ENCODE results near the gene AFAP1.

AFAP1 gene, protein sequence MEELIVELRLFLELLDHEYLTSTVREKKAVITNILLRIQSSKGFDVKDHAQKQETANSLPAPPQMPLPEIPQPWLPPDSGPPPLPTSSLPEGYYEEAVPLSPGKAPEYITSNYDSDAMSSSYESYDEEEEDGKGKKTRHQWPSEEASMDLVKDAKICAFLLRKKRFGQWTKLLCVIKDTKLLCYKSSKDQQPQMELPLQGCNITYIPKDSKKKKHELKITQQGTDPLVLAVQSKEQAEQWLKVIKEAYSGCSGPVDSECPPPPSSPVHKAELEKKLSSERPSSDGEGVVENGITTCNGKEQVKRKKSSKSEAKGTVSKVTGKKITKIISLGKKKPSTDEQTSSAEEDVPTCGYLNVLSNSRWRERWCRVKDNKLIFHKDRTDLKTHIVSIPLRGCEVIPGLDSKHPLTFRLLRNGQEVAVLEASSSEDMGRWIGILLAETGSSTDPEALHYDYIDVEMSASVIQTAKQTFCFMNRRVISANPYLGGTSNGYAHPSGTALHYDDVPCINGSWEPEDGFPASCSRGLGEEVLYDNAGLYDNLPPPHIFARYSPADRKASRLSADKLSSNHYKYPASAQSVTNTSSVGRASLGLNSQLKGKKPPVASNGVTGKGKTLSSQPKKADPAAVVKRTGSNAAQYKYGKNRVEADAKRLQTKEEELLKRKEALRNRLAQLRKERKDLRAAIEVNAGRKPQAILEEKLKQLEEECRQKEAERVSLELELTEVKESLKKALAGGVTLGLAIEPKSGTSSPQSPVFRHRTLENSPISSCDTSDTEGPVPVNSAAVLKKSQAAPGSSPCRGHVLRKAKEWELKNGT

DNA sequence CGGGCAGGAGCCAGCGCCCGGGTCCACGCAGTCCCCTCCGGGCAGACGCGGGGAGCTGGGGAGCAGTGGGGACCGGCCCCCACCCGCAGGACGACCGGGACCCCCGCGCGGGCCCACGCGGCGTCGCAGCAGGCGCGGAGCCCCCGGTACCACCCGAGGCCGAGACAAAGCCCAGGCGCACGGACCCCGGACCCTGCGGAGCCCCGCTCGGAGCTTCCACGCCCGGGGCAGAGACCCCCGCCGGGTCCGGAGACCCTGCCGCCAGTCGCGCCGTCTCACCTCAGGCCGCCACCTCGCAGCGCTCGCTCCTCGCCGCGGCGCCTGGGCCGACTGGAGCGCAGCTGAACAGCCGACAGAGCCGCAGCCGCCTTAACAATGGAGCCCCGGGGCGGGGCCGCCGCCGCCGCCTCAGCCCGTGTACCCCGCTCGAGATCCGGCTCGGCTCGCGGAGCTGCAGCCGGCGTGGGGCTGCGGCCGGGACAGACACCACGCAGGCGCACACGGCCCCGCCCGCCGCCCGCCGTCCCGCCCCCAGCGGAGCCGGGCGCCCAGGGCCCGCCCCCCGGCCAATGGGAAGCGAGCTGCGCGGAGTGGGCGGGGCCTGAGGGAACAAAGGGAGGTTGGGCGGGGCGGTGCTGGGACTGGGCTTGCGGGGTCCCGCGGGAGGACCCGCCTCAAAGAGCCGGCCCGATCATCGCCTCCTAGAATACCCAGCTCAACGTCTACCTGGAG is at the start of gene AFAP1:
Gene AFAP1, minus strand, starts transcription at position 485 of the 732 bp plus-strand sequence. CDS start 67,783 bp downstream, outside the sequence.
- DNase-seq (ENCODE audit: low spot score) = peak; percentile 81

DNA sequence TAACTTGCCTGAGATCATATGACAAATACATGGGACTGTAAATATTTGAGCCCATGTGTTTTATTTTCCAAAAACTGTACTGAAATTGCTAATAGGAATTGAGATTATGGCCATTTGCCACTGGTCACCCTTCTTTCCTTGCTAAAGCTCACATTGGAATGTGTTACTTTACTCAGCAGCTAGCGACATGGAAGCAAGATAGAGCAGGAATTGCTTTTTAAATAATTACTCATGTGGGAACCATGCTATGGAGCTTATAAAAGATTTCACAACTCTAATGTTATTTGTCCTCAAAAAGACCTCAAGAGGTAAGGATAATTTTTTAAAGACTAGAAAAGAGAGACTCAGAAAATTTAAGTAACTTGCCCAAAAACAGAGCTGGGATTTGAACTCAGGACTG is 48.8 kb upstream of the AFAP1 start:
- DNase-seq (ENCODE audit: low spot score) = no peak

DNA sequence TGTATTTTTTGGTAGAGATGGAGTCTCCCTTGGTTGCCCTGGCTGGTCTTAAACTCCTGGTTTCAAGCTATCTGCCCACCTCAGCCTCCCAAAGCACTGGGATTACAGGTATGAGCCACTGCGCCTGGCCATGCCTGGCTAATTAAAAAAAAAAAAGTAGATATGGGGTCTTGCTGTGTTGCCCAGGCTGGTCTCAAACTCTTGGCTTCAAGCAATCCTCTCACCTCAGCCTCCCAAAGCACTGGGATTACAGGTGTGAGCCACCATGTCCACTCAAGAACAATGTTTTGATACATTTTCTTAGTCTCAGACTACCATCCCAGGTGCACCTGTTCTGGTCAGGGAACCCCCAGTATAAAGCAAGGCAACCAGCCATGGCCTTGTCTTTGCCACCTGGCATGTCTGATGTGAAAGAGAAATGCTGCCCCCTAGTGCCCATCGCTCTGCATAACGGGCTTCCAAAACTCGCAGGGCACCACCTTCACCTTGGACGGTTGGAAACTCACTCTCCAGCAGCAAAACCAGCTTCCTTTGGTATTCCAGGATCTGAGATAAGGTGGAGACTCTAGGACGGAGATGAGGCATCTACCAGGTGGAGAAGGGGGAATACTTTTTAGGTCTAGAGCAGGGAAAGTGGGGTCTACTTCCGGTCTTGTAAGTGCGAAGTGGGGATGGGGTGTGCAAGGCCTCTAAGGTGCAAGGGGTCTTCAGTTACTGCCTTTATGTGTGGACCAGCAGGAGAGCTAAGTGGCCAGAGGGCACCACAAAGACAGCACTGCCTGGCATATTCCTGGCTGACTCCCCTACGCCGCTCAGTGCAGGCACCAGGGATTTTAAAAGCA is 47.7 kb upstream of the AFAP1 start:
- DNase-seq (ENCODE audit: low spot score) = peak; percentile 60

DNA sequence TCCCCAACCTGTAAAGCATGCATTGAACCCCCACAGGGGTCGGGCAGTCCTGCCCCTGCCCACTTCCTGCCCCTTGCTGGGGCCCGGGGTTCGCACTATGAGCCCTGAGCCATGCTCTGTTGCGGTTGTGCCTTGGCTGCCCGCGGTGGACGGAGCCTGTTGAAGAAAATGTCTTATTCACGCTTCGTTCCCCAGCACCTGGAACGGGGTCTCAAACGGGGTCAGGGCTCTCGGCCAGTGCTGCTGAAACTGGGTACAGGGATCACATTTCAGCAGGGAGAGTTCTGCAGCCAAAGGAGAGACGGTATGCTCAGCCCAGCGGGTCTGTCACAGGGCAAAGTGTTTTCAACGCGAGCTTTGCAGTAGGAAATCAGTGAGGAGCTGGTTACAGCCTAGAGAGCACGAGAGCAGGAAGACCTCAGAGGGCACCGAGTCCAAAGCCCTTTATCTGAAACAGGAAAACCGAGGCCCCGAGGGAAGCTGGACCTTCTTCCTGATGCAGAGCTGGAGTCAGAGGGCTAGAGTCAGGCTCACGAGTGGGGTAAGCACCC is 46.3 kb upstream of the AFAP1 start:
- no peak for DNase-seq (ENCODE audit: low spot score)

DNA sequence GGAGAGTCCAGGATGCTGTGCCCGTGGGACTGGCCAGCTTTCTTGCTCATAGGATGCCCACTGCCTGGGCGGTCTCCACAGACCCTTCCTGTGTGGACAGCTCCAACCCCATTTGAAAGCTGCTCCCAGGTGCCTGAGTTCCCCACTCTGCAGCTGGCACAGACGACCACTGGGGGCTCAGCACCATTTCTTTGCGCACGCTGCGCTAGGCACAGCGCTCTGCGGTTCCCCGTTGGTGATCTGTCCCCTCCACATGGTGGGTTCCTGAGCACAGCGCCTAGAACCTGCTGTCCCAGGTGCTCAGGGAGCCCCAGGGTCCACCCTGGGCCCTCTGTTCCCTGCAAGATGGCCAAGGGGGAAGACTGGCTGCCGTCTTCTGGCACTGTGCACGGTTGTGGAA is 45.4 kb upstream of the AFAP1 start:
- DNase-seq (ENCODE audit: low spot score) = no peak

DNA sequence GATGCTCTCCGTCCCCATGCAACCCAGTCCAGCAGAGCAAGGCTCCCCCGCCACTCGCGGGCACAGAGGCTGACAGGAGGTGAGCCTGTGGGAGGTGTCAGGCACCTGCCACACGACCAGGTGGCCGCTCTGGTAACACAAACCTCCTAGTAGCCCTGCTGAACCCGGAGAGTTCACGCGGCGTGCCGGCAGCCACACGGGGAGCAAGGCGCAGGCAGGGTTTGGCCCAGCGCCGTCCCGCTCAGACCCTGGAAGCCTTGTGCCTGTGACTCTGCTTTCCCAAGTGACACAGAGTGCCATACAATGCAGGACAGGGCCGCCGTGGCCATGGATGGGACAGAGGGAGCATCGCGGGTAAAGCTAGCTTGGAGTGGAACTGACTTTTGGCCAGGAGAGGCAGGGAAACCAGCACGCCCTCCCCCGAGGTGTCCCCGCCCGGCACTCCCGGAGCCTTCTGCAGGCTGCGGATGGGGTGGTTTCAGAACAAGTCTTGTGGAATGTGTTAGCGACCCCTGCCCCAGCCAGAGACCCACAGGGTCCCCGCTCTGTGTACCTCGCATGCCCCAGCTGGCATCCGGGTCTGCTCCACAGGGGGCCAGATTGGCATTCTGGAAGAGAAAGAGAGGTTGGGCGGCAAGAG is 44.7 kb upstream of the AFAP1 start:
- DNase-seq (ENCODE audit: low spot score) = no peak

DNA sequence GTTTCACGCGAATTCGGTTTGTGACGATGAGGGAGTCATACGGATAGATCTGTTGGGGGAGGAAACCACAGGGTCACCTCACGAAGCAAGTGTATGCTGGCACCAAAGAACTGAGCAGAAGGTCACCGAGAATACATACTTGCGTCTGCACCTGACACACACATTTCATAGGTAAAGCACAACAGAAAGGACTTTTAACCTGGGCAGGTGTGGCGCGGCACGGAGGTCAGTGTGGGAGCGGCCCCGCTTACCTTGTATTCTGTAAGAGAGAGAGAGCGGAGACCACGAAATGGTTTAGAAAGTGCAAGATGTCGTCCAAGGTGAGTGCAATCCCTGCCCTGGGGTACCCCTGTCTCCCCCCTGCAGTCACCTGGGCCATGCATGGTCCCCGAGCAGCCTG is 43.6 kb upstream of the AFAP1 start:
- DNase-seq (ENCODE audit: low spot score) = no peak

DNA sequence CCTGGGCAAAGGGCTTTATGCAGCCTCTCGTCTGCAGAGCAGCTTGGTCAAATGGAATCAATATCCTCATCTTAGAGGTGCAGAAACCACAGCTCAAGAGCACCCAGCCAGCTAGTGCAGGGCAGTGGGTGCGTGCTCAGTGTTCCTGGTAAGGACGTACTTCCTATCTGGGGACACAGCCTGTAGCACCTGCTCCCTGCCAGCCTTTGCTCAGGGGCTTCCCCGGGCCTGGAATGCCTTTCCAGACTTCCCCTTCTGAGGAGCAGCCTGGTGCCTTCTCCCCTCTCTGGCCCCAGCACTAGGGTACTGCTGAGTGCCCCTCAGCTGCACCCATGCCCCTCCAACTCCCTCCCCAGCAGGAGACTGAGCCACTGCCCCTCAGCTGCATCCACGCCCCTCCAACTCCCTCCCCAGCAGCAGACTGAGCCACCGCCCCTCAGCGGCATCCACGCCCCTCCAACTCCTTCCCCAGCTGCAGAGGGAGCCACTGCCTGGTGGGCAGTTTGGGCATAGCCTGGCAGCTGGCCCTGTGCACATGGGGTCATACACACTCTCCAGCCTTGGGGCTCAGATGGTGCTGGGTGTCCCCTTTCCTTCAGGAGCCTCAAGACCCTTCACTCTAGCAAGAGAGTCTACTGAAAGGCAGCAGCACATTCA is 42.2 kb upstream of the AFAP1 start:
- no peak for DNase-seq (ENCODE audit: low spot score)

DNA sequence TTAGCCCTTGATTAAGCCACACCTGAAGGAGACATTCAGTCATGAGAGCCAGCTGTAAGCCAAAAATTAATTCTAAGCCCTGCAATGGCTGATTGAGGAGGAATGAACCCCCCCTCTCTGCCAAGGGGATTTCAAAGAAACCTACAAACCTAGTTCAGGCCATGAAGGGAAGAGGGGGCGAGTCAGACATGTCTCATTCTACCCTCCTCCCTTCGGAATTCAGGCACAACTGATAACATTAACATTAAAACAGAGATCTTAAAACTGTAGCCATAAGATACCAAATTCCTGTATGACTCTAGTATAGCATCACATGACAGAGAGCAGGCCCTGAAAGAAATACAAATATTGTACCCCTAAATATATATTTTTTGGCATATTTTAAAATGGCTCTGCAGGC is 40.4 kb upstream of the AFAP1 start:
- DNase-seq (ENCODE audit: low spot score) = no peak

DNA sequence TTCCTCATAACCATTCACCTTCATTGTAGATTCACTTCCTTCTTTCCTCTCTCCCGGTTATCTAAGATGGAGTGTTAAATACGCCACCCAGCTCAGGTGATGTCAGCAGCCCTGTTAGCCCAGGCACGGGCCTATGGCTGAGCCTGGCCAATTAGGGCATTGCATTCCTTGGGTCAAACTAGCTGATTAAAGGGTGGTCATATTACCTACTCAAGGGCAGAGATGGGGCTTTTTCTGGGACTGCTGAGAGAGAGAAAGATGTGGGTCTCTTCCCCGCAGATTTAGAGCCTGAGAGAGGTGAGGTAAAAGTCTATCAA is 39.9 kb upstream of the AFAP1 start:
- DNase-seq (ENCODE audit: low spot score) = no peak

DNA sequence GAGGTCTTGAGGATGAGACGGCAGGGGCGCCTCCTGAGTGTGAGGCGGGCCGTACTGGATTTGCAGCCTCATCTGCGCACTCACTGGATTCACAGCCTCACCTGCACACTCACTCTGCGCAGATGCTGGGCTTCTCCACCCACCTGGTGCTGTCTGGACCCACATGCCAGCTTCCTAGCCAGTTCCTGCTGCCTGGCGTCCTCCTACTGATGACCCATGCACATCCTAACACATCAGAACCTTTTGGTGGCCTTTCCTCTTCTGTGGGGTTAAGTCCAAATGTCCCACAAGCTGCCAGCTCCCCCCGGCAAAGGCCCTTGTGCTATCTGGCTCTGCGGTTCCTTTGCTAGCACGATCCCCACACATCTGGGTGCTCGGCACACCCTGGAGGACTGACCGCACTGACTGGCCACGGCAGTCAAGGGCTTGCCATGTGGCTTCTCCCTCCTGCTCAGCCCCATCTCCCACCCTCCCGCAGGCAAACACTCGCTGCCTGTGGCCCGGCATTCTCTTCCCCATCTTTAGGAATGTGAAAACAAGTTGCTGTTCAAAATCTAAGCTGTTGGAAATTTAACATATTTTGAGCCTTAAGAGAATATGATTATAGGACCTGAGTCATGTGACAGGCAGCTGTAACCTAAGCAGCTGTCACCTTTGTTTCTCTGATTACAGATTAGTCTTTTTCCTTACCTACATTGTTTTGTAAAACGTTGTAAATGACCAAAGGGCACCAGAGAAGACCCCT is 39.4 kb upstream of the AFAP1 start:
- no peak for DNase-seq (ENCODE audit: low spot score)

DNA sequence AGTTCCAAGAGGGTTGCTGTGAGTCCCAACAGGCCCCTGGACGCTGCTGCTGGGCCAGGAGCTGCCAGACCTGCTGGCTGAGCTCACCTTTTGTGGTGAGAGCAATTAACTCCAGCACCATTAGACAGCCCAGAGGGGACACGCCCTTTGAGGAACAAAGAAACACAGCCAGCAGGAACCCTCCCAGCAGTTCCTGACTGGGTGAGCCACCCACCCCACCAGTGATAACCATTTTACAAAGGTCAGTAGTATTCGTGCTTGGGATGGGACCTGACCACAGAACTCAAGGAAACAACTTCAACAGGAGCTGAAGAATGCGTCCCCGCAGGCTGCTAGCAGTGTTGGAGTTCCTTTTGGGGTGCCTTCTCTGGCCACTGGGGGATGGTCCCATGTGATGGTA is 38.8 kb upstream of the AFAP1 start:
- DNase-seq (ENCODE audit: low spot score) = no peak

DNA sequence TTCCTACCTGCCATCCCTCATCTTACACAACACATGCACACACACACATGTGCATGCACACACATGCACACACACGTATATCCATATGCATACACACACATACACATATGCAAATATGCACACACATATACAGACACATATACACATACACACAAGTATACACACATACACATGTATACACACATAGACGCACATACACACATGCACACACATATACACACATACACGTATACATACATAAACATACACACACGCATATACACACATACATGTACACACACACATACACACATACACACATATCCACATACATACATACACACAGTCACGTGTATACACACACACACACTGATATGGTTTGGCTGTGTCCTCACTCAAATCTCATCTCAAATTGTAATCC is 37.0 kb upstream of the AFAP1 start:
- no peak for DNase-seq (ENCODE audit: low spot score)

DNA sequence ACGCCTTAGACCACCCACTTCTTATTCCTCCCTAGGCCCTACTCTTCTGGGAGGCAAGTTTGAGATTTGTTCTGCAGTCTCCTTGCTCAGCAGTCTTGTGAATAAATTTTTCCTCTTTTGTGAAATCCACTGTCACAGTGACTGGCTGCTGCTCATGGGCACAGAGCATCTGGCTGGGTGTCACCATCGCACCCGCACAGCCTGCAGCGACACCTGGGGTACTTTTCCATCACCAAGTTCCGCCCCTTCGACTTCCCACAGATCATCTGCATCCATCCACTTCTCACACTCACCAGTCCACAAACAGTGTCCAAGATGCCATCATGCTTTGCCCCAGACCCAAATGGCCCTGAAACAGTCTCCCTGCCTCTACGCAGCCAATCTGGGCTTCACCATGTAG is 36.4 kb upstream of the AFAP1 start:
- no peak for DNase-seq (ENCODE audit: low spot score)

DNA sequence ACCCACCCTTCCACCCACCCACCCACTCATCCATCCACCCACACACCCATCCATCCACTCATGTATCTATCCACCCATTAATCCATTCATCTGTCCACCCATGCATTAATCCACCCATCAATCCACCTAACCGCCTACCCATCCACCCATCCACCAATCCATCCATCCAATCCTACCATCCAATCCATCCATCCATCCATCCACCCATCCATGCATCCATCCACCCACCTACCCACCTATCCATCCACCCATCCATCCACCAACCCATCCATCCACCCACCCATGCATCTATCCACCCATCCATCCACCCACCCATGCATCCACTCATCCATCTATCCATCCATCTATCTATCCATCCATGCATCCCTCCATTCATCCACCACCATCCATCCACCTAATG is 34.8 kb upstream of the AFAP1 start:
- no peak for DNase-seq (ENCODE audit: low spot score)

DNA sequence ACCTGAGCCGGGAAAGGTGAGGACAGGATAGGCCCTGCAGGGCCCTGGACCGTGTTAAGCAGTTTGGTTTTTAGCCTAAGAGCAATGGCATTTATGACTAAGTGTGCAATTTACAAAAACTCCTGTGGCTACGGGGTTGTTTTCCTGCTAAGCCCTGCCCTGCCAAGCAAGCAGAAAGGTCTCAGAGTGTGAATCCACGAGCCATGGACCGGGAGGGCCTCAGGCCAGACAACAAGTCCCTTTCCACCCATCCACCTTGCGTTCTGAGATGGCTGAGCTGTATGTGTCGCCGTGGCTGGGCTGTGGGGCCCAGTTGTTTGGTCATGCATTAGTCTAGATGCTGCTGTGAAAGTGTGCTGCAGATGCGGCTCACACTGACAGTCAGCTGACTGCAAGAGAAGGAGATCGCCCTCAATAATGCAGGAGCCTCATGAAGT is 33.9 kb upstream of the AFAP1 start:
- DNase-seq (ENCODE audit: low spot score) = no peak

DNA sequence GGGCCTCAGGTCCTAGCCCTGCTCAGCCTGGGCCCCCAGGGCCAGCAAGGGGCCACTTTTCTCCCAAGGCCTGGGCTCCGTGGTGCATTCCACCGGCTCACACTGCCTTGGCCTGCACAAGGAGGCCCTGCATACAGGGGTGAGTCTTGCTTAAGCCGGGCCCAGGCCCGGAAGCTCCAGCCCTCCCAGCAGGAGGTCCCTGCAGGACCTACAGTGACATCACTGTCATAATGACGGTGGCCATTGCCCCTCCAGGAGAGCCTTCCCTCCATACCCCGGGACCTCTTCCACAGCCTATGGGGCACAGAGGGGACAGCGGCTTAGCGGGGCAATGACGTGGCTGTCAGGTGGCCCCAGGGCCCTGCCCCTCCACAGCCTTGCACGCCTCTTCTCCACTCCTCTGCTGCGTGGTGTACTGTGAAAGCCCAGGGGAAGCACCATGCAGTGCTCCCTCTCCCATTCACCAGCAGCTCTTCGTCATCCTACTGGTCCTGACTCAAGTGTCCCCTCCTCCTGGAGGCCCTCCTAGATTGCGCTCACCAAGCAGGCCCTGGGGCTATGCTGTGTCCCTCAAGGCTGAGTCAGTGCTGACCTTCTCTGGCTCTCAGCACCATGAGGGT is 32.3 kb upstream of the AFAP1 start:
- DNase-seq (ENCODE audit: low spot score) = no peak

DNA sequence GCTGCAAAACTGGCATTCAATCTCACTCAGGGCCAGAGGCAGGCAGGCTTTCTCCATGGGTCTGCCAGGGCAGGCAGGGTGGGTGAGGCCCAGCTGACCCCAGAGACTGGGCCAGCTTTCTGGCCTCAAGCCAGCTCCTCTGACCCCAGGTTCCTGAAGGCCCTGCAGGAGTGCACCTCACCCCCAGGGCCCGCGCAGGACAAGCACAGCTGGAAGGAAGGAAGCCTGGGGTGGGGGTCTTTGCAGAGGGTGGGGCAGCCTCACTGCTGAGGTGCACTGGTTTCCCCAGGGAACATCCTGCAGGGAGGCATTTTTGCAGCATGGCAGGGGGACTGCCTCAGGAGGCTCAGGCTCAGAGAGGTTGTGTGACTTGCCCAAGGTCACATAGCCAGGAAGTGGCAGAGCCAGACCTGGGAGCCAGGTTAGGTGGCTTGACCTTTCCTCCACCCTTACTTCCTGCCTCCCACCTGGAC is 31.5 kb upstream of the AFAP1 start:
- no peak for DNase-seq (ENCODE audit: low spot score)

DNA sequence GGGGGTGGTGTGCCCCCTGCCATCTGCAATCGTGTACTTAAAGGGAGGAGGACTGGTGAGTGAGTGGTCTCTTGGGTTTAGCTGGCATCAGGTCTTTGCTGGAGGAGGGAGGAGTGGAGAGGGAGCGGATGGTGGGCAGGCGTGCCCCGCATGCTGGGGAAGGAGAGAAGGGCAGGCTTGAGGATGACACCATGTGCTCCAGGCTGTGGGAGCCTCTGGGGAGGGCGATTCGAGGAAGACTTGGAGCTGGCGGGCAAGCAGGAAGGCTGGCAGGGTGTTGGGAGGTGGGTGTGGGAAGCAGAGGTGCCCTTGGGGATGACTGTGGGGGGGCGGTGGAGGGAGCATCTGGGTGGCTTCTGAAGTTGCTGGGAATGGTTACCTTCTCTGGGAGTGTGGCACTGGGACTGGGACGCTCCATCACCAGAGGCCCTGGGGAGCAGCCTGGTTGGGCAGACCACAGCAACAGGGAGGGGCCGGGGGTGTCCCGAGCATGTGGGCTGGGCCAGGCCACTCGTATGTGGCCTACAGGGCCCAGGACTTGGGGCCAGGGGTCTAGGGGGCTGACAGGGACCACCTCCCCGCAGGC is 30.8 kb upstream of the AFAP1 start:
- no peak for DNase-seq (ENCODE audit: low spot score)

Measured in RKO (cell line).